ENCODE measurements around the gene RFC2.

The RFC2 gene

GRCh38 chr7:74254129-74254857 lies at the start of gene RFC2:
RFC2 (minus strand) TSS chr7:74254399; CDS start chr7:74254383, 16 bp downstream.
- DNase-seq, result peak; percentile 95

DNA sequence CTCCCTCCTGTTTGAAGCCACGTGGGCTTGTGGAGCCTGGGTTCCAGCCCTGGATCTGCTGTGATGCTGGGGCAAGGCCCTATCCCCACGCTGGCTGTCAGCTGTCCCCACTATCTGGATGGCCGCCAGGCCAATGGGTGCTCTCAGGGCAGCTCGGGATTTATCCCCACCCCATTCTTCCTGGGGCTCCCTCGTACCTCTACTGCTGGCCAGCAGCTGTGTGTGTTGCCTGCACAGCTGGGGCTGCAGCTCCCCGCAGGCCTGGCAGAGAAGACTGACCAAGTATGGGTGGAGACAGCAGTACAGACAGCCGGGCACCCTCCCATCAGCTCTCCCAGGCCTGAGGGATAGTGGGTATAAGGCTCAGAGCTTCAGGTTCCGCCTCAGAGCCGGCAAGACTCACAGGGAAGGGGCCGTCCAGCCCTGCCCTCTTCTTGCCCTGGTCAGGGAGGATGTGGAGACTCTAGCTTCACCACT lies 48.6 kb upstream of the RFC2 start:
- no peak for DNase-seq

DNA sequence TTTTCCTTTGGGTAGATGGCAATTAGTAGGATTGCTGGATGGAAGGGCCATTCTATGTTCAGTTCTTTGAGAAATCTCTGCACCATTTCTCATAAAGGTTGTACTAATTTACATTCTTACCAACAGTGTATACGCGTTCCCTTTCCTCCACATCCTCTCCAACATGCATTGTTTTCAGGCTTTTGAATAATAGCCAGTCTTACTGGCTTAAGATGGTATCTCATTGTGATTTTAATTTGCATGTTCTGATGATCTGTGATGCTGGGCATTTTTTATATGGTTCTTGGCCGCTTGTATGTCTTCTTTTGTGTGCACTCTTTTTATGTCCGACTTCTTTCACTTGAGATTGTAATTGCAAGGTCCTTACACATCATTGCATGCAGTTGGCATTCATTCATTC lies 46.7 kb upstream of the RFC2 start:
- DNase-seq, result no peak

DNA sequence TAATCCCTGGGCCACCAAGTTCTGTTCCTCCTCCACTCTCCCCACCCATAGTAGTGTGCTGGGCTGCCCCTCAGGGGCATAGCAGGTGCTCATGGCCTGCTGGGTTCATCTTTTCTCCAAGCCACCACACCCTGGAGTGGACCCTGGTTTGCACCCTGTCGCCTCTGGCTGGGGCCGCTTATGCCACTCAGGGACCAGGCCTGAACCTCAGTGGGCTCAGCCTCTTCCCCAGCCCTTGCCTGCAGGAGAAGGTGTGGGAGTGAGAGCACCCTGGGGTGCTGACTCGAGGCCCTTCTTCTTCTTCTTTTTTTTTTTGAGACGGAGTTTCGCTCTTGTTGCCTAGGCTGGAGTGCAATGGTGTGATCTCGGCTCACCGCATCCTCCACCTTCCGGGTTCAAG lies 45.2 kb upstream of the RFC2 start:
- no peak for DNase-seq

DNA sequence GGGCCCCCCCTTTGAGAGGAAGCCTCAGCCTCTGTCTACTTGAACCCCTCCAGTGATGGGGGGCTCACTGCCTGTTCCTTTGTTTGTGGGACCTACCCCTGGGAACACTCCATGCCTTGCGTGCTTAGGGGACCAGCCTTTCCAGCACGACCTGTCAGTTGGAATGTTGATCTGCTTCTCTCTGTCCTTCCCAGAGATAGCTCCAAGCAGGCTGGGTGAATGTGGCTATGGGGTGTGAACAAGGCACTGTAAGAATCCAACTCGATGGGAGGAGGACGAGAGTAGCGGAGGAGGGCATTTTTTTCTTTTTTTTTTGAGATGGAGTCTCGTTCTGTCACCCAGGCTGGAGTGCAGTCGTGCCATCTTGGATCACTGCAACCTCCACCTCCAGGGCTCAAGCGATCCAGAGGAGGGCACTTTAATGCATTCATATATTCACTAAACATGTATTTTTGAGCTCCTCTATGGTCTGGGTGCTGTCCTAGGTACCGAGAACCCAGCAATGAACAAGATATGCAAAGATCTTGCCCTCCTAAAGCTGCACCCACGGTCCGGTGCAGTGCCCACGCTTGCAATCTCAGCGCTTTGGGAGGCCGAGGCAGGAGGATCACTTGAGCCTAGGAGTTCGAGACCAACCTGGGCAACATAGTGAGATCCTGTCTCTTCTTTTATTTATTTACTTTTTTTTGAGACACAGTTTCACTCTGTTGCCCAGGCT lies 43.5 kb upstream of the RFC2 start:
- DNase-seq, result no peak

GRCh38 chr7:74294191-74294998 lies 40.2 kb upstream of the RFC2 start:
- DNase-seq, result no peak

- no peak for DNase-seq
Measured at GRCh38 chr7:74293577-74293908, 39.3 kb upstream of the RFC2 start.

DNA sequence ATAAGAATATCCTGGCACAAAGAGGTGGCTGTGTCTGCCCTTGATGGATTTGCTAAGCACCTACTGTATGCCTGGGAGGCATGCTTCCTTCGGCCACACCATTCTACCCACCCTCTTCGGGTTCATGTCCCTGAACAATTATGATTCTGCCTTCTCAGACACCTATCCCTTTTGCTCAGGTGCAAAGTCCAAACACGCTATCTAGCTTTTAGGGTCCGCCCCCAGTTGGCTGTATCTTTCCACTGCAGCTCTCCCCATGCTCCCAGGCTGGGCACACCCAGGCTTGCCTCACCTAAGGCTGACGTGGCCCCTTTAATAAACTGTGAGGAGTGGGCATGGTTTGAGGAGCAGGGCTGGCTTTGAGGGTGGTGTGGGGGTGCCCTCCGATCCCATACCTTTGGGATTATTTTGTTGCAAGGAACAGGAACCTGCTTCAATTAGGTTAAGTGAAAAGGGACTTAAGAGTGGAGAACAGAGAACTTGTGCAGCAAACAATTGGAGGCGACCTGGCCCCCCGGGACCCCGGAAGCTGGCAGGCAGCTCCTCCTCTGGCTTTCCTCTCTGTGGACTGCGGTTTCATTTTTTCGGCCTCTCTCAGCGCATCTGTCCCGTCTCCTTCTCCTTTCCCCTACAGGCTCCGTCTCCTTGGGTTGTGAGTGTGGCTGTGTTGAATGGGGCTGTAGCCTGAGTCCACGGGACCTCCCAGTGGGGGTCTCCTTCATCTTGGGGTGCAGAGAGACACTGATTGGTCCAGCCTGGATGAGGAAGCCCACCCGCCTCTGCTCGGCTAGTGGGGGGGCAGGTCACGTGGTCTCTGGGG lies 38.8 kb upstream of the RFC2 start:
- DNase-seq, result no peak

- DNase-seq, result no peak
Measured at GRCh38 chr7:74291535-74291934, 37.3 kb upstream of the RFC2 start.

- DNase-seq, result no peak
Measured at GRCh38 chr7:74290981-74291441, 36.8 kb upstream of the RFC2 start.

- no peak for DNase-seq
Measured at GRCh38 chr7:74290553-74290950, 36.4 kb upstream of the RFC2 start.

DNA sequence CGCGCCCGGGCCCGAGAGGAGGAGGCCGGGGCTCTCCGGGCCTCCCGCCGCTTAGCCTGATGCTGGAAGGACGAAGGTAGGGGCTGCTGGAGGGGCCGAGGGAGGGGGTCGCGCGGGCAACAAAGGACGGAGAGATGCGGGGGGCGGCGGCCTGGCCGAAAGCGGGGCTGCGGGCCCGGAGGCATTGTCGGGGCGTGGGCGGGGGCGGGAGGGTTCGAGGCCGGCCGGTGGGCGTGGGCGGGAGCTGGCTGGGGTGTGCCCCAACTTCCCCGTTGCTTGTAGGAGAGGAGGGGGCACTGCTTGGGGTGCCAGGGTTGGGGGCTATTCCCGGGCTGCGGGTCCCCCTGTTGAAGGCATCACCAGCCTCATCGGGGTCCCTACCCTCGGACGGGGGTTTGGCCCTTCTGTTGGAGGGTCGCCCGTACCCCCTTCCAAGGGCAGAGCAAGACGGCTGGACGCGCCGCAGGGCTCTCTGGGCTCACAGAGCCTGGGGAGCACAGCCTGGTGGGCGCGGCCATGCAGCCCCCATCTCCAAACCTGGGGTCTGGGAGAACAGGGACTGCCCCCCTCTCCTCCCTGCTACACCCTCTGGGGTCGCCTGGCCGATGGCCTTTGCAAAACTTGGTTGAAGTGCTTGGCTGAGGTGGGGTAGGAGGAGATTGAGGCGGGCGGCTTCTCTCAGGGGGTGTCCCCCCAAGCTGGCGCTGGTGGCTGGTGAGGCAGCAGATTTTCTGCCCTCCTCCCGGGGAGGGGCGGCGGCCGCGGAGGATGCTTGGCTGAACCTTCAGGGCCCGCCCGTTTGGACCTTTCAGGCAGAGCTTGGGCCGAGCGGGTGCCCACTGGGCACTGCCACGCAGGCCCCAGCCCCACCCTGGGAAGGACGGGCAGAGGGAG lies 35.7 kb upstream of the RFC2 start:
- no peak for DNase-seq

GRCh38 chr7:74289018-74289658 lies 34.9 kb upstream of the RFC2 start, which contains the start of gene CLIP2:
CLIP2 (plus strand) TSS chr7:74289407; CDS start chr7:74317547, 28,140 bp downstream.
- no peak for DNase-seq

DNA sequence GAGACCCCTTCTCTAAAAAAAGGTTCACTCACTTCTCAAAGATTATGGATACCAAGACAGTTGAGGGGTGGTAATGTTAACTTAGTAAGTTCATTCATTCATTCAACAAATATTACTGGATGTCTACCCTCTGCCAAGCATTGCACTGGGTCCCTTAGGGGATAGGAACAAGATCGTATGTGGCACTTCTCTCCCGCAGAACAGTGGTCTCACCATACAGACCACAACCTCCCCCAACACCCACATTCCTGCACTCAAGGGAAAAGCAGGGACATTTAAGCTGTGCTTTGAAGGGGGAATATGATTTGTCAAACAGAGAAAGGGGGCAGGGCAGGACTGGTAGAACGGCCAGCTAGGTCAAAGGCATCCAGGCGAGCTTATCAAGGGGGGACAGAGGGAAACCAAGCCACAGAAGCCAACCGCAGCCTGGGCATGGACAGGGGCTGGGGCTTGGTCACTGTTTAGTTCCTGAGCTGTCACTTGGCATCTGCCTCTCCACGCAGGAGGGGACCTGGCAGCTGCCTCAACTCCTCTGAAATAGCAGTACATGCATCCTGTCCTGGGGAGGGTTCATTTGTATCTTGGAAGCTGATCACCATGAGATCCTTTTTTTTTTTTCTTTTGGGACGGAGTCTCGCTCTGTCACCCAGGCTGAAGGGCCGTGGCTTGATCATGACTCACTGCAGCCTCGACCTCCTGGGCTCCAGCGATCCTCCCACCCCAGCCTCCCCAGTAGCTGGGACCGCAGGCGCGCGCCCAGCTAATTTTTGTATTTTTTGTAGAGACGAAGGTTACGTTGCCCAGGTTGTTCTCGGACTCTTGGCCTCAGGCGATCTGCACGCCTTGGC lies 34.1 kb upstream of the RFC2 start:
- DNase-seq, result no peak

GRCh38 chr7:74287303-74288033 lies 33.3 kb upstream of the RFC2 start:
- no peak for DNase-seq

GRCh38 chr7:74286131-74286530 lies 31.9 kb upstream of the RFC2 start:
- no peak for DNase-seq

- no peak for DNase-seq
Measured at GRCh38 chr7:74284781-74285259, 30.6 kb upstream of the RFC2 start.

DNA sequence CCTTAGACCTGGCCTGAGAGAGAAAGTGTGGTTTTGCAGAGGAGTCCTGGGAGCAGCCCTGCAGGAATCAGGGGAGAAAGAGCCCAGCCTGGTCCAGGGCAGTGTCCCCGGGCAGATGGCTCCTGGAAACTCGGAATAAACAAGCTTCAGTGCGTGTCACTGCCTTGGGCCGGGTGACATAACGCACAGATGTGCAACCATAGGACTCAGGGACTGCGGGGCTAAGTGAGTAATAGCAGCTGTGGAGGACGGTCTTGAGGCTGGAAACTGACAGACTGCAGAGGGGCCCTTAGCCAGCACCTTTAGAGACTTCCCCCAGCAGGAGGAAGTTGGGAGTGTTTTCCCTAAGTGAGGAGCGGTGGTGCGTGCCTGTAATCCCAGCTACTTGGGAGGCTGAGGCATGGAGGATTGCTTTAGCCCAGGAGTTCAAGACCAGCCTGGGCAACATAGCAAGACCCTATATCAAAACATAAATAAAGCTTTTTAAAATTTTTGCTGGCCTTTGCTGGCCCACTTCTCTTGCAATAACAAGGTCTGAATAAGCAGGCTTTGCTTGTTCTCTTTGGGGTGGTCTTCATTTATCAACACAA lies 29.8 kb upstream of the RFC2 start:
- no peak for DNase-seq

Measured in NK-92 treated with Interleukin-12 subunit alpha and Interleukin-12 subunit beta, amount 100 ng/mL, for 24 hours (cell line).